Non-pigmented ciliary epithelial cell (primary cell): ENCODE results near the gene NOL6.
"Not testable (repeated sequence)": the region's sequence is repeated elsewhere in the genome, so short reads cannot be mapped to it uniquely, and the experiment has no call there.

Experiments used
- DNase-seq: peaks from one replicate; pipeline ENCODE4 v3.0.0-alpha.2; 2010; ENCODE audit warnings: low read depth

The NOL6 gene

GRCh38 chr9:33472881-33473615 lies 676 bp downstream of the NOL6 start:
- no peak for DNase-seq

- no peak for DNase-seq
These were observed 1.4 kb downstream of the NOL6 start for GRCh38 chr9:33472171-33472880.

GRCh38 chr9:33471361-33471760 lies 2.4 kb downstream of the NOL6 start:
- DNase-seq, result no peak

- no peak for DNase-seq
These were observed 3.8 kb downstream of the NOL6 start for GRCh38 chr9:33469891-33470290.

GRCh38 chr9:33468797-33469621 lies 4.7 kb downstream of the NOL6 start:
- no peak for DNase-seq

GRCh38 chr9:33468215-33468730 lies 5.5 kb downstream of the NOL6 start:
- no peak for DNase-seq

GRCh38 chr9:33467526-33467925 lies 6.2 kb downstream of the NOL6 start:
- no peak for DNase-seq

- no peak for DNase-seq
These were observed 6.9 kb downstream of the NOL6 start for GRCh38 chr9:33466565-33467495.

GRCh38 chr9:33465596-33466564 lies 7.8 kb downstream of the NOL6 start:
- no peak for DNase-seq

GRCh38 chr9:33465096-33465495 lies 8.6 kb downstream of the NOL6 start:
- no peak for DNase-seq

- DNase-seq, result no peak
These were observed 9.6 kb downstream of the NOL6 start for GRCh38 chr9:33464045-33464636.

GRCh38 chr9:33463151-33463550 lies 10.6 kb downstream of the NOL6 start:
- DNase-seq, result no peak

GRCh38 chr9:33461492-33461891 lies 12.2 kb downstream of the NOL6 start:
- no peak for DNase-seq

GRCh38 chr9:33460854-33461253 lies 12.9 kb downstream of the NOL6 start:
- no peak for DNase-seq

- no peak for DNase-seq
These were observed 14.6 kb downstream of the NOL6 start for GRCh38 chr9:33459115-33459514.

GRCh38 chr9:33458444-33458843 lies 15.3 kb downstream of the NOL6 start:
- no peak for DNase-seq

GRCh38 chr9:33455945-33456344 lies 17.8 kb downstream of the NOL6 start:
- no peak for DNase-seq

- DNase-seq, result not testable (repeated sequence)
These were observed 18.3 kb downstream of the NOL6 start for GRCh38 chr9:33455456-33455855.

- DNase-seq, result not testable (repeated sequence)
These were observed 19.1 kb downstream of the NOL6 start for GRCh38 chr9:33454661-33455026.
